Activated naive CD4-positive, alpha-beta T cell (primary cell): ENCODE results near the gene ITPRID2.
"Not testable (repeated sequence)": the region's sequence is repeated elsewhere in the genome, so short reads cannot be mapped to it uniquely, and the experiment has no call there.

Source experiments
- DNase-seq, 4 experiments: peaks; one replicate each; lab custom pipeline; 2025; lab: John Stamatoyannopoulos, UW

ITPRID2 gene

DNA sequence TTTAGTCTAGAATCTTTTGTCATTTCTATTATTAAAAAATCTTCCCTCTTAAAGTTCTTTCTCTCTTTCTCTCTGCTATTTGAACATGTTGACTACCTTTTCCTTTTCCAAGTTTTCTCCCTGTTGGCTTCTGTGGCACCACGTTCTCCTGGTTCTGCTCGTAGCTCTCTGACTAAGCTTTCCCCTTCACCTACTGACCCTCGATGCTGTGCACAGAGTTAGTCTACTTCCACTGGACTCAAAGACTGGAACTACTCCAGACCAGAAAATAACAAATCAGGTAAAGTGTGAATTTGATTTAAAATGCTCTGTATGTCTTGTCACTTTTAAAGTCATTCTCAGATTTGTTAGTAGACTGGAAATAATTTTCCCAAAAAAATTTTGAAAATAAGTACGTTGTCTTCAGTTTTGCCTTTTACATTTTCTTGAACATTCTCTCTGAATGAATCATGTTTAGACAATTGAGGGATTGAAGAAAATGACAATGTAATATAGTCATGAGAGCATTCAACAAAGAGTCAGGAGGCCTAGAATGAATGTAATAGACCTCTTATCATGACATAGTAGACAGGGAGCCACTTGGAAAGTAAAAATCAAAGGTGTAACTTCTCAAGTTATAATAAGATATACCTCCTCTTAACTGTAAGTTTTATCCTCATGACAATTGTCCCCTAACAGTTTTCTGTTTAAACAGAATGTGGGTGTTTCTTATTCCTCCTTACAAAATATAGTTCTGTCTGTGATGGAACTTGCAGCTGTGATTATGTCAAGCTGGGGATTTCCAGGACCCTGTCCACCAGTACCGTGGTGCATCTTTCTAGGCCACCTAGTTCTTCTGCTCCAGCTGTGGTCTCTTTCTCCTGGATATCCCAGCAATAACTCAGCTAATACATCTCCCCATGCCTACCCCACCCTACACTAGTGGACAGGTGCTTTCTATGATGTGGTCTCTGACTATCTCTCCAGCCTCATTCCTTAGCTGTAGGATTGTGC is 25.5 kb downstream of the ITPRID2 start:
- no peak for DNase-seq

DNA sequence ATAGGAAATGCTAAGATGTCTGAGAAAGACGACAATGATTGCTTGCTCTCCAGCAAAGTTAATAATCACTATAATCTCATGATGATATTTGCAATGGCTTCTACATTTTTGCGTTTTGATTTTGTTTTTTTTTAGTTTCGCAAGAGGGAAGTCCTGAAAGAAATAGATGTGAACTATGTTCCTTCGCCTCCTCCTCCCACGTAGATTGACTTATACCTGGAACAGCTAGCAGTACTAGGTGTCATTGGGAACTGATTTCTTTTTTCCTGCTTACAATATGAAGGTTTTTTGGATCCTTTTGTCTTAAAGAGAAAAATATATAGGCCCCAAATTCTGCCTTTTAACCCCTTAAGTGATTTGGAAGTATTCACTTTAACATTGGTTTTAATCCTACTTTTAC is 26.7 kb downstream of the ITPRID2 start:
- DNase-seq = no peak

DNA sequence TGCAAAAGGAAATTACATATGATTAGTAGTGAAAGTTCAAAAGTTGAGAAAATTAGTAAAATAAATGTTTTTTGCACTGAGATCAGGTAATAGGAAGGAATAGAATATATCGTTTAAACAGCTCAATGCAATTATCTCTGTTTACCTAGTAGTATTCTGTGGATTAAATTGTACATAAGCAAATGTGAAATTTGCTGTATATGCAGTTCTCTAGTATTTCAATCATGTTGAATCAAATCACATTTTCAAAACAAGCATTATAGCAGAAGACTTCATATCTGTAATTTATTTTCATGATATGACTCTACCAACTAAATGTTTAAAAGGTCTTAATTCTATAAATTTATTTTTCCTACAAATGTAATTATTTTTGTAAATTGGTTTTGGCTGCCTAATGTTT is 31.6 kb downstream of the ITPRID2 start:
- no peak for DNase-seq

DNA sequence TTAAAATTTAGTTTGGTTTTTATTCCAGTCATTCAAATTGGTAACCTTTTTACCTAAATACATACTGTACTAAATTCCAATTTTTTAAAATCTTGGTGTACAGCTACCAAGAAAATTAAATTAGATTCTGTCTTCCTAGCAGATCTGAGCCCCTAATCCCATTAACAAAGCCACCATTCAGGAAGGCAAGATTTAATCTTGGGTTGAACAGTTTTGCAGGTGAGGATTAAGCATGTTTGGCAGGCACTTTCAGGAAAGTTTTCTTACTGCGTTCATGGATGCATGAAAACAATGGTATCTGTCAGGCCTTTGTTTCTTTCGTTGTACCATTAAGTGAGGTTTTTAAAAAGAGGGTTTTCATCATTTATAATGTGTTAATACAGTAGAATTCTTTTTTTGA is 32.8 kb downstream of the ITPRID2 start:
- DNase-seq = no peak

DNA sequence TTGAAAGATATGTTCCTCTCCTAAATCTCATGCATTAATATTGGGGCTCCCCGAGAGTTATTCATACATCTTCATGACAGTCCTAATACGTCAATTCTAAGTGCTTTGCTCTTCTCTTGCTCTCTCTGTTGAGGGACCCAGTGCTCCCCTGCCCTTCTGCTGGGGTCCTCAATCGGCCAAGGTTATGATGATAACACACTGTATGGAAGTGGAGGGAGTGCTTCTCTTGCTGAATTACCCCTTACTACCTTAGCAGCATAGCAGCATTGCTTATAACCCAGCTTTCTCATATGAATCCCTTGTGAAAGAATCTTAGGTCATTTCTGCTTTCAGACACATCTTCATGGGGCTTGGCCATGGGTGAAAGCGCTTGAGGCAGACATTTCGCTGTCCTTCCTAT is 43.2 kb downstream of the ITPRID2 start:
- DNase-seq = no peak

DNA sequence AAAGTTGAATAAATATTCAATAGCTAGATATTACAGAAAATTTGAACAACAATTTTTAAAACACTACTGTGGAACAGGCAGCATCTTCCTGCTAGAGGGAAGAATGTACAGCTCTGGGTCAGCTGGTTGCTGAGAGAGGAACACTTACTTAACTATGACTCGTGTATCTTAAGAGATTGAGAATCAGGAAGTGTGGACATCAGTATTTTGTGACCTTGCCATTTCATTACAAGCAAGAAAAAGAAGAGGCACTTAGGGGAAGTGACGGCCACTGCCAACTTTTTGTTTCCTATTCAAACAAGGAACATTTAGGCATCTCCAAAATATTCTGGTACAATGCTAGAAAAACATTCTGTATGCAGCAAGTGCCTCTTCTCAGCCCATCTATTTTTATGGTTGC is 45.9 kb downstream of the ITPRID2 start:
- no peak for DNase-seq

DNA sequence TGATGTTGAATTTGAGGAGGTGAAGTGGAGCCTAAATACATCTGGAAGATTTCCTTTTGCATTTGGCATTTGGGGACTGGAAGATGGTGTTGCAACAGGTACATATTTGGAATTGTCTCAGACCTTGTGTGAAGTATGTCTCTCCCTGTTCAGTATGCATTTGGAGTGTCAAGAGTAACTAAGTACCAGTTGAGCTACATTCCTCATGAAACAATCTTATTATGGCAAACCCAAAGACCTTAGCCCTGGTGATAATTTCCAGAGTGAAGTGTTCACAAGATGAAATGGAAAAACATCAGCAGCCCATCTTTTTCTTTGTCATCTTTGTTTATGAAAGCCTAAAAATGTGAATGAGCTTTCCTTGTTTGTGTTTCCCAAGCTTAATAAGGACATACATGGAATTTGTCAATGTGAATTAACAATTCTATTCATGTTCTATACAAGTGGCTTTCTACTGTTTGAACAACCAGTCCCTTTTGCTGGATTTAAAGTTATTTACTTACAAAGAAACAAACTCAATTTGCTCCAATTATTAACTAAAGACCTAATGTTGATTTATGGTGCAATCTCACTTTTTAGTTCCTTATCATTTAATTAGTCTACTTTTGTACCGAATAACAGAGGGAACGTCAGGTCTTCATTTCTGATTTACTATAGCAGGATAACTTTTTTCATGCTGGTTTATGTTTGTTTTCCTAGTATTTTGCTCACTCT is 52.0 kb downstream of the ITPRID2 start:
- no peak for DNase-seq

DNA sequence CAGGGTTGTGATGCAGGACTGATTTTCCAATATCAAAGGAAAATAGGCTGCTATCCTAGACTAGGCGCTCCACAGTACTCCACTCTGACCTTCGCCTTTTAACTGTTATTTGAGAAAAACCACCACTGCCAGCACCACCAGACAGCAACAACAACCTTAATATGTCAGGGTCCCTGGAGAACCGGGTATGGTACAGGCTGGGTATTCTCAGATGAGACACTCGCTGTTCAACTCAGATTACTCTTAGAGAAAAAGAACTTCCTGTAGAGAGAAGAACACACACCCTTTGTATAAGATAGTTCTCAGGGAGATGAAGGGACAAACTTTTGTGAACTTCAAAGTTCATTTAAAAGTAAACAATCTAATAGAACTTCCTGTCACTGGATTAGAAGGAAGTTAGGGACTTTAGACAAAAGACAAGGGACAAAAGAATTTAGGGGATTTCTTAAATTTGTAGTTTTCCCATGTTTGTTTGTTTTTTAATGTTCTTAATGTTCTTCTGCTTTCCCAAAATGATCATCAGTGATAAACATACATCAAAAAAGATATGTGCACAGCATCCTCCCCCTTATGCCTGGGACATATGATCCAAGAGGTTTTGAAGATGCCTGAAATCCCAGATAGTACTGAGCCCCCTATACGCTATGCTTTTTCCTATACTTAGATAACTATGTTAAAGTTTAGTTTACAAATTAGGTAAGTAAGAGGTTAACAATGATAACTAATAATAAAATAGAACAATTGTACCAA is 52.8 kb downstream of the ITPRID2 start:
- no peak for DNase-seq

DNA sequence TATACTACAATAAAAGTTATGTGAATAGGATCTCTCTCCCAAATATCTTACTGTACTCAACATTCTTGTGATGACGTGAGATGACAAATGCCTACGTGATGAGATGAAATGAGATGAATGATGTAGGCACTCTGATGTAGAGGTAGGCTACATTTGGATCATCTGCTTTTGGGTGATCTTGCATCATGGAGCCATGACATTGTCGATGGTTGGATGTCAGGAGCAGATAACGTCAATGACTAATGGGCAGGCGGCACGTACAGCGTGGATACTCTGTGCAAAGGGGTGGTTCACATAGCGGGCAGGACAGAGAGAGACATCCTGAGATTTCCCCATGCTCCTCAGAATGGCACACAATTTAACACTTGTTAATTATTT is 53.4 kb downstream of the ITPRID2 start:
- DNase-seq = no peak

DNA sequence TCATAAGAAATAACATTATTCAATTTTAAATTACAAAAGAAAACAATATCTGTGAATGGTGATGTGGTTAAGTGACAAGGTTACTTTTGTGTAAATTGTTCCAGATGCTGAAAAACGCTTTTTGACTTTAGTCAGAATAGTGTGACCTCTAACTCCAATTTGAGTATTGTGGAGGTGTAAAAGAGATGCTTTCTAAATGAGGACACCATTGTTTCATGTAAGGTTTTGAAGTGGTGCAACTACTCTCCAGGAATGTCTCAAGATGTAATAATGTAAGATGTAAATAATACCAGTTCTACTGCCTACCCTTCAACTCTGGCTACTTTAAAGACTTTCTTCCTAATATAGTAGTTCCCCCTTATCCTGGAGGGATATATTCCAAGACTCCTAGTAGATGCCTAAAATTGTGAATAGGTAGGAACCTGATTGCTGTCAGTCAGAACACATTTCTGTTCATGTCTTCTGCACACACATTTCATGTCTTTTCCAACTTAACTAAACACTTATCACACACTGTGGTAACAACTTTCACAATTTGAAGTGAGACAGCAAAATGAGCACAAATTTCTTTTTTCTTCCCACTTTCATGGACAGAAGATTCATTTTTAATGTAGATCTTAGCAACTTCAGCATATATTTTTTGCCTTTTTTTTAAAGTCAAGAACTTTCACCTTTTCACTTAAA is 55.1 kb downstream of the ITPRID2 start:
- DNase-seq = no peak

DNA sequence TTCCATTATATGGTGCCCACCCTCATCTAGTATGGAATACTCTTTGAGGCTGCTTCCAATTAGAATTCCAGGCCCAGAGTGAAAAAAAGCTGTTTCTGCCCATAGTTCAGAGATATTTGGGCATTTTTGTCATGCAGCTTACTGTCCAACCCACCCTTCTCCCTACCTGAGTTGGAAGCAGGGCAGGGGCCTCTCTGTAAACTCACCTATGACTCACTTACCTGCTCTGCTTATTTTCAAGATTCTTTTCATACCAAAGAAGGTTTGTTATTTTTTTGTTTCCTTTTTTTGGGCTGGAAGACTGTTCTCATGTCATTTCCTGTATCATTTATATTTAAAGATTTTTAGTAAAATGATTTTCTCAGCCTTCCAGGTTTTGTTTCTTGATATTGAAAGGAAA is 55.7 kb downstream of the ITPRID2 start:
- DNase-seq = no peak

DNA sequence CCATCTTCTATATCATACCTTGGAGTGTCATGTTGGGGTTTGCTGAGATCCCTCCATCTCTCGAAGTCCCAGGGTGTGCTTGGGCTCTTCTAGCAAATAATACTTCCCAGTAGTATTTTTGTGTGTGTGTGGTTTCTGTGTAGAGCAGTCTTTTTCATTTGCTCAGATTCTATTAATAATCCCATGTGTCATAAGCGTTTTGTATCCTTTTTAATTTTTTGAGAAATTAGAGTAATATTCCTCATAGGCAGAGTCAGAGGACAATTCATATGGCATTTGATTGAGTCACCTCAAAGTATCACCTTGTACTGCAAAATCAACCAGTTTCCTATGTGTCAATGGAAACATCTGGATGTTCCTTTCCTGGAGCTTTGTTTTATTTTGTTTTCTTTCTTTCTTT is 56.7 kb downstream of the ITPRID2 start:
- no peak for DNase-seq

DNA sequence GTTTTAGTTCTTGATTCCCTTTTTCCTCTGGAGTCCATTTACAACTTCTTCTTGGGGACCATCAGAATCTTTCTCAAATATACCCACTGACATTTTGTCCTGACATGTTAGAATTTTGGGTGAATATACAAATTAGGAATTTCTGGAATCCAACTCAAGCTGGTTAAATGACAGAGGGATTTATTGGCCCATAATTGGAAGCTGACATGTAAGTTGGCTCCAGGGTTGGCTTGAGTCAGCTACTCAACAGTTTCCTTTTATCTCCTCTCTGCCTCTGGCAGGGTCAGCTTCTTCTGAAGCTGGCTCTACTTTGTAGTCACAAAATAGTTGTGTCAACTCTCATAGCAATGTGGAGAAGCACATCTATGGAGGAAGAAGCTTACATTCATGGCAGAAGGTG is 57.5 kb downstream of the ITPRID2 start:
- no peak for DNase-seq

DNA sequence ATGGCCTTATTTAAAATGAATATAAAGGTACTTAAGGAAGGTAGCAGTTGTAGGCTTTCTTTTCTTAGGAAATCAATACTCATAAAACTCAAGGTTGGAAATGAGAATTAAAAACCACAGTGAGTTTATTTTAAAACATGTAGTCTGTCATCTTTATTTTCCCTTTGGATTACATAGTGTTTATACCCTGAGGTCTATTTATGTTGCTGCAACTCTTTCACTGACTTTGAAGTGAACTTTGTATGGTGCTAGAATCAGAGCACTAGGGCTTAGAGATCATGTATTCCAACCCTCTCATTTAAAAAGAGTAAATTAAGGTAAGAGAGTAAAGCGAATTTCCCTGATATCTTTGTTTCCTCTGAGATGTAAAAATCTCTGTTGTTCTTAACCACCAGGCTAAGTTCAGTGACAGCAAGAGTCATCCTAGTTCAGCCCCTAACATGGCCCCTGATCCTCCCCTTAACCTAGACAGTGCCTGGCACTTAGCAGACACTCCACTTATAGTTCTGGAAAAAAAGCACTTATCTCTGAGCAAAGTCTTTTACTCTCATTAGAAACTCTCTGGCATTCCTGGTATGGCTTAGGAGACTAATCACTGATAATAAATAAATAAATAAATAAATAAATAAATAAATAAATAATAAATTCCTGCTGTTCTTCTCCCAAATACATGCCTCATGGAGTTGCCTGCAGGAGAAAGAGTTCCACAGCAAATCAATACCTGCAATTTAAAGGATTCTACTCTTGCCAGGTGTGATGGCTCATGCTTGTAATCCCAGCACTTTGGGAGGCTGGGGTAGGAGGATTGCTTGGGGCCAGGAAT is 61.1 kb downstream of the ITPRID2 start:
- DNase-seq = no peak

DNA sequence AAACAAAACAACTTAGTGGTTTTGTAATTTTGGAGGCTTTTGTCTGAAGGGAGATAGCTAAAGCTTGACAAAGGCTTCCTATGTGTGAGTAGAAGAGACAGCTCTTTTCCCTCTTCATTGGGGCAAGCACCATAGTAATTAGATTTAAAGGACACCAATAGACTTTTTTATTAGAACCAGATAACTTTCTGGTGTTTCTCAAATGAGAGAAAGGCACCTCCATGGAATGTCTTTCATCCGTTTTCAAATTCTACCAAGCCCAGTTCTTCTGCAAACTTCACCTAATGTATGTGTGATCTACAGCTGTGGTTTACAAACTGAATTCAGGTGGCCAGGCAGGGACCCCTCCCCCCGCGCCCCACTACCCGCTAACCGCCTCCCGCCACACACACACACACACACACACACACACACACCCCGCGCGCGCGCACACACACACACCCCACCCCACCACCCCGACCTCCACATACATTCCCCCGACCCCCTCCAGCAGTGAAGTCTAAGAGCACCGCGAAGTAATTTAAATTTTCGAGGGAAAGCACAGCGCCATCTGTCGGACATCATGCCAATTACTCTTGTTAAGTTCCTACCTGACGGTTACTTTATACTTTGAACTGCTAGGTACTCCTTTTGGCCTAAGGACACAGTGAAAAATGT is 62.5 kb downstream of the ITPRID2 start:
- DNase-seq = peak in 3 of 4 experiments; percentile 27 to 49 (median 30)

DNA sequence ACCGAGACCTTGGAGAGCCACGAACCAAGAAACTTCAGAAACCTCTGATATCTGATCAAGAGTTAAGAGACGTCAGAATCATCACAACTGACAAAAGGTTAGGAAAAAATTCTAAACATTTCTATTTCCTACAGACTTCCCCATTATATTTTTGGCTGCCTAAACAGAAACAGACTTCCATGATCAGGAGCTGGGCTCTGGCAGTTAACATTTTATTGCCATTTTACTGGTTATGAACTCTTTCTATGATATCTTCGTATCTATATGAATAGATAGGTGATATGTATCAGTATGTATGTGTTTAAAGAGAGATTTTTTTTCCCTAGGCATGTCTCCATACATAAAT is 63.0 kb downstream of the ITPRID2 start:
- DNase-seq = no peak

DNA sequence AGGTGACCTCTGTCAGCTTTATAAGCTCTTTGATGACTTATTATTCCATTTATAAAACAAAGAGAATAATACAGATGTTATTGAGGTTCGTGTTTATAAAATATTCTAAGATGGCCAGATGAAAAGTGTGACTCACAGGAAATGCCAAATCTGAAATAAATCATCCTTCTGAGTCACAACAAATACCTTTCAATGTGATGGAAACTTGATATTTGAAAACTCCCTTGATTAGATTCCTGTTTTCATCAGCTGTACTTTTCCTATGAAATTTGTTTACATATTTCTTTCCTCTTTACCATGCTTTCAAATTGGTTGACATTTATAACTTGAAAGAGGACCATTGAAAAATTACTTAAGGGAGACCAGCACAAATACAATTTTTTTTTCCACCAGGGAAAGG is 63.5 kb downstream of the ITPRID2 start:
- DNase-seq = no peak

DNA sequence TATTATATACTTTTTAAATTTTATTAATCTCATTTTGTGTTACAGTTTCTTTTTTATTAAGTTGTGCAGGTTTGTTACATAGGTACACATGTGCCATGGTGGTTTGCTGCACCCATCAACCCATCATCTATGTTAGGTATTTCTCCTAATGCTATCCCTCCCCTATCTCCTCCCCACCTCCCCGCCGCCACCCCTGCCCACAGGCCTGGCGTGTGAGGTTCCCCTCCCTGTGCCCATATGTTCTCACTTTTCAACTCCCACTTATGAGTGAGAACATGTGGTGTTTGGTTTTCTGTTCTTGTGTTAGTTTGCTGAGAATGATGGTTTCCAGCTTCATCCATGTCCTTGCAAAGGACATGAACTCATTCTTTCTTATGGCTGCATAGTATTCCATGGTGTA is 64.3 kb downstream of the ITPRID2 start:
- DNase-seq = not testable (repeated sequence)

DNA sequence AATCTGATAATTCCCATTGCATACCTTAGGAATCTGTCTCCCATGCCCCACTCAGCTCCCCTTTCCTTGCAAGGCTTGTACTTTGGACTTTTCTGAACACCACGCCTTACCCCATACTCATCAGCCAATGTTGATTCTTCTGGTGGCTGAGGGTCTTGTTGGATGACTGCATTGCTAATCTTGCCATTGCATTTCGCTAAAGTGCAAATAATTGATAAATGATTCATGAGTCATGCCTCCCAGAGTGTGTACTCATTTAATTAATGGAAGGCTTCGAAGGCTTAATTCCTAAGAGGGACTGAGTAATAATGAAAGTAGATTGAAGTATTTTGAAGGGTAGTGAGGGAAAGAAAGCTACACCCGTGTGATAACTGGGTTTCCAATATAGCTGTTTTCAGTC is 66.1 kb downstream of the ITPRID2 start:
- no peak for DNase-seq

DNA sequence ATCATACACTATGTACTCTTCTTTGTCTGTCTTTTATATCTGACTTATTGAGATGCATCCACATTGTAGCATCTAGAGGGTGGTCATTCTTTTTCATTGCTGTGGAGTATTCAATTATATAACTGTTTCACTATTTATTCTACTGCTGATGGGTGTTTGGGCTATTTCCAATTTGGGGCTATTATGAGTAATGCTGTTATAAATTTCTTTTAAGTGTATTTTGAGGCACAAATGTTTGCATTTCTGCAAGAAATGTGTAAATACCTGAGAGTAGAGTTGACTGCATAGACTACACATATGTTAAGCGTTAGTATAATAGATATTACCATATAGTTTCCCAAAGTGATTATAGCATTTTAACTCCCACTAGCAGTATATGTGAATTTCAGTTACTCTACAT is 67.2 kb downstream of the ITPRID2 start:
- DNase-seq = no peak

DNA sequence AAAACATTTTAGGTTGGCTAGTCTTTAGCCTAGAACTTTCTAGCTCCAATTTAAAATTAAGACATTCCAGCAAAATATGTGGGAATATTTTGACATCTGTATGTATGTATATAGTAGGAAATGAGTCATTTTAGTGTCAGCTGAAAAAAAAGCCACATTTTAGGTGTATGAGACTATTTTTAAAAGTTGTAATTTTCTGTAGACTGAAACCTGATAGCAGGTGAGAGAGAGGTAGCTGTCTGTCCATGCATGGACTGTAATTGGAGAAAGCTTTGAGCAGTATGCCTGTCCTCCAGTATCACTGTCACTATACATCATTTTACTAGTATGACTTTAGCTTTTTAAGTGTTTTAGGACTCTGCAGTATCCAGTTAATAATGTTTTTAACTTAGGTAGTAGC is 68.0 kb downstream of the ITPRID2 start:
- DNase-seq = no peak
